ENCODE data around the gene LSM6.

The LSM6 gene

GRCh38 chr4:146186596-146186995 is 11.1 kb downstream of the LSM6 start:
- DNase-seq (ENCODE audit: low read depth), result no peak

DNA sequence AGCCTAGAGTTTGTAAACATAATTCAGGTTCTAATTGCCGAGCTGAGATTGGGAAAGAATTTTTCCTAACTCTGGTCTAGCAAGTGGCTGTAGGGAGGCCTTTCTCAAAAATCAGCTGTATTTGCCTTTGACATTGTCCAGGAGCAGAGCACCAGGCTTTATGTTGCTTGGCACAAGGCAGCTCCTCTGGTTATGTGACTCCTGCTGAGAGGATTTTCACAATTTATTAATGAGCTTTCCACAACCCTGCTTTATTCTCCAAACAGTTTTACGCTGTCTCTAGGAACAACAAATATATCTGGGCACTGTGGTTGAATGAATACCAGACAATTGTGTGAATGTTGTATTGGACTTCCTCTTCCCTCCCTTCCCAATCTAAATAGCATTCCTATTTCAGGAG is 14.9 kb downstream of the LSM6 start:
- no peak for DNase-seq (ENCODE audit: low read depth)

DNA sequence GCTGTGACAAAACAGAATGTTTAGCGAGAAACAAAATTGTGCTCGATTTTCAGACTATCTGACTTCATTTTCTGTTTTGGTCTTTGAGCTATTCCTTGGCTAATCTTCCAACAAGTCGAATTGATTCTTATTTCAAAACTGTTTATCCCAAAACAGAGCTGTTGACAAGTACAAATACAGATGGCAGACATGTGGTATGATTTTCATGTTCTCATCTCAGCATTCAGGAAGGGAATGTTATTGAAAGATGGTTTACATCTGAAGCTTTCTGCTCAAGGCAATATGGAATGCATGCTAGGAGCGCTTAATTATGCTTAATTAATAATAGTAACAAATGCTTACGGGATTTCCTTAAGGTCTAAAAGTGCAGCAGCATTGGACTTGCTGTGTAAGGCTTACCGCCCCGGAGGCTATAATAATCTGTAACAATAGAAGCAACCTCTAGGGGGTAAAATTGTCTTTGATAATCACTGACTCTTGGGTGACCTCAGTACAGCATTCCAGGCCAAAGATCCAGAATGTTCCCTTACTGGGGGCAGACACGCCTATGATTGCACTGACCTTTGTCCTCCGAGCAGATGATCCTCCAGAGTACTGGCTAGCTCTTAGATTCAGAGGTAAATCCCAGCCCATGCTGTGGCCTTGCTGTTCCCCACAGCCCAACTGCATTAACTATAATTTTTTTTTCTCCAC is 16.4 kb downstream of the LSM6 start:
- DNase-seq (ENCODE audit: low read depth), result peak; percentile 42

DNA sequence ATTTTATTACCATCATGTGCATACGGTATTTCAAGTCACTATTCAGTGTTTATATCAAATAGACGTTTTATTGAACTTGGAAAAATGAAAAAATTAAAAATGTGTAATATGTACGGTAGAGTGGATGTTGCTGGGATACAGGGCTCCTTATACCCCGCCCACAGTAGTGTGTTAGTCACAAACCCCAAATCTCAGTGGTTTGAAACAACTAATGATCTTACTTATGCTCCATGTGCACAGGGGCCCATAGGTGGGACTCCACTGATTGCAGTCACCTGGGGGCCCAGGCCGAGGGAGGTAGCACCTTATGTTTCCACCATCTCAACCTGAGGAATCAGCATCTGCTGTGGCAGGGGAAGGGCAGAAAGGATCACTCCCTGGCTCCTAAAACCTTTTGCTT is 18.1 kb downstream of the LSM6 start:
- DNase-seq (ENCODE audit: low read depth), result no peak

DNA sequence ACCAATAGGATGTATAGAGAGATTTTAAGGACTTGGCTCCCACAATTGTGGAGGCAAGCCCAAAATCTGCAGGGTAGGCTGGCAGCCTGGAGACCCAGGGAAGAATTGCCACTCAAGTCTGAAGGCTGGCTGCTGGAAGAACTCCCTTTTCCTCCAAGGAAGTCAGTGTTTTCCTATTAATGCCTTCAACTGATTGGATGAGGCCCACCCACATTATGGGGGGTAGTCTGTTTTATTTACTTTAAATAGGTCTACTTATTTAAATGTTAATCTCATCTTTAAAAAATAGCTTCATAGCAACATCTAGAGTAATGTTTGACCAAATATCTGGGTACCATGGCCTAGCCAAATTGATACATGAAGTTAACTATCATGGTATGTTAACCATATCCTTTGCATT is 18.7 kb downstream of the LSM6 start:
- no peak for DNase-seq (ENCODE audit: low read depth)

DNA sequence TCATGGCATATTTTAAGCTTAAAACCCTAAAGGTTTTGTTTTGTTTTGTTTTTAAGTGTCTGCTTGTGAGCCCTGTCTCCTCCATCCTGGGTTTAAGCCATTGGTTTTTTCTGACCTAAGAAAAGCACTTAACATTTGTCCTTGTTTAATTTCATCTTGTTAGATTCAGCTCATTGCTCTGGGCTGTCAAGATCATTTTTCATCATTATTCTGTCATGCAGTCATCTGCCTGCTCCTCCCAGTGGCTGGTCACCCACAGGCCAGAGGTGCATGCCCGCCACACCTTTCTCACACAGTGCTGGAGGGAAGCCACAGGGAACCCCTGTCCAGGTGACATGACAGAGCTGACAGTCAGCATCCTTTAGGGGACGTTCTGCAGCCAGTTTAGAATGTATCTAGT is 27.1 kb downstream of the LSM6 start:
- DNase-seq (ENCODE audit: low read depth), result no peak

- DNase-seq (ENCODE audit: low read depth), result no peak
Observed at GRCh38 chr4:146207410-146207809, 31.9 kb downstream of the LSM6 start.

- DNase-seq (ENCODE audit: low read depth), result no peak
Observed at GRCh38 chr4:146210890-146211289, 35.4 kb downstream of the LSM6 start.

- DNase-seq (ENCODE audit: low read depth), result no peak
Observed at GRCh38 chr4:146211440-146211839, 35.9 kb downstream of the LSM6 start.

- DNase-seq (ENCODE audit: low read depth), result no peak
Observed at GRCh38 chr4:146212781-146213180, 37.3 kb downstream of the LSM6 start.

DNA sequence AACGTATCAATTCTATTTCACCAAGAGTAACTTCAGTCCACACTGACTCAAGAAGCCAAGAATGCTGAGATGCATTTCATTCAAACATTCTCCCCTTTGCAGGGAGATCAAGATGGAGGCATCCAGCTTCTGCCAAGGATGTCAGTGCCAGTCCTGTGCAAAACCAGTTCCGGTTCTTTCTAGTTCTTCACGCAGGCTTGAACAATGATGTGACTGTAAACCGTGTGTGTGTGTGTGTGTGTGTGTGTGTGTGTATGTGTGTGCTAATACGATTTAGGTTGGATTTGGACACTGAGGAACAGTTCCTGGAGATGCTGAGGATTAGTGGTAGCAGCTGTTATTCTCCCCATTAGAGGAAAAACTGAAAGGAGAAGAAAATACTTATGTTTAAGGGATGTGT is 38.7 kb downstream of the LSM6 start, which contains the start of gene REELD1:
TSS of gene REELD1 (plus strand) at position 301 of the 400 bp plus-strand sequence. CDS start 2,415 bp downstream, outside the sequence.
- no peak for DNase-seq (ENCODE audit: low read depth)

- DNase-seq (ENCODE audit: low read depth), result no peak
Observed at GRCh38 chr4:146222313-146222712, 46.8 kb downstream of the LSM6 start.

DNA sequence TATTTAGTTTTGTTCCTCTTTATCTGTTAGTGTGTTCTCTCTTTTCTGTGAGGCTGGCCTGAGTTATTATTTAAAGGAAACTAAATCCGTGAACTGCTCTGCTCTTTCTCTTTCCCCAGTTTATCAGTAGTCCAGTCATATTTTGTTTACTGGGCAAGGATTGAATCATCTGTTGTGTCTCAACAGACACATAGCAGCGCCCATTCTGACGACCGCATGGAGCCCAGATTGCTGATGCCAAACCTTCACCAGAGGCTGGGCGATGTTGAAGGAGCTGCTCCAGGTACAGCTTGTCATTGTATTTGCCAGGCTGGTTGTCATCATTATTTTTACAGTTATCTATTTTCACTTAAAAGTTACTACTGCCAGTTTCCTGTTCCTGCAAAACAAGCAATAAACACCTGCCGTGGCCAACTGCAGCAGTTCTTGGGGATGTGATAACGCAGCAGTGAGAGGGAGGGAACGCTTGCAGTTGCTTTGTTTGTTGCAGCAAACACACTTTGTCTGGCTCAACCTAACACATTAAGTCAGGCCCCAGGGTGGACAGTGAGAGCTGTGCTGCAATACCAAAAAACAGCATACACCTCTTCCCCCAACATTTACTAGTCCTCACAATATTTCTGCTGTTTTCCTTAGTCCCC is 48.9 kb downstream of the LSM6 start:
- no peak for DNase-seq (ENCODE audit: low read depth)

DNA sequence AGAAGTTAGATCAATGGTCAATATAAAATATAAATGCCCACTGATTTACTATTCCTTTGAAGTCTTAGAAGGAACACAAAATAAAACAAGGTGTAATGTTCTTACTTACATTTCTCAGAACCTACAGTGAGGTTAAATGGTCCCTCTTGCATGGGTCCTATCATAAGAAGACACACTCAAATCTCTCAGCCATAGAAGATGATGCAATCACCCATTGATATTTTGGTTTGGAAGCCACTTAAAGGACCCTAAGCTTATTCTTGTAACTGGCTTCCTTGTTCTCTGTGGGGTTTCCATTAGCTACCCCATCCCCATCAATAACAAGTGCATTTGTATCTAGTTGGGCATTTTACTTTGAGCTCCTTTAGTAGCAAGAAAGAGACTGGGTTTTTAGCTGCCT is 53.9 kb downstream of the LSM6 start:
- DNase-seq (ENCODE audit: low read depth), result no peak

DNA sequence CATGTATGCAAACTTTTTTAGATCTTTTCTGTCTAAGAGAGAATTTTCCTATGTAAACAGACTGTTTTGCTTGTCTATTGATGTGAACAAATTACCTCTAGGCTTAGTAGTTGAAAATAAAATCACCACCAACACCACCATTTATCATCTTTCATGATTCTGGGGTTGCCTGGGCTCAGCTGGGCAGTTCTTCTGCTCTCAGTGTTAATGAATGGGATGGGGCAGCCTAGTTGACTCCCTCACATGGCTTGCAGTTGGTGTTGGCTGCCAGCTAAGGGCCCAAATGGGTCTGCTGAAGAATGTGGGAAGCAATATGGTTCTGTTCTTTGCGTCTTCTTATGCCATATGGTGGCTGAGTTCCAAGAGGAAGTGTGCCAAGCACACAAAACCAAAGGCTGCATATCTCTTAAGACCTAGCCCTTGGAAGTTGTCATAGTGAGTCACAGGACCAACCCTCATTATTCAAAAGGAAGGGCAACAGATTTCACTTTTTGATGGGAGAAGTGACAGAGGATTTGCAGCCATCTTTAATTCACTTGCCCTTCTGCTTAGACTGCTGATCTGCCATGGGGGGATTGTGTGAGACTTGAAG is 56.7 kb downstream of the LSM6 start:
- no peak for DNase-seq (ENCODE audit: low read depth)

DNA sequence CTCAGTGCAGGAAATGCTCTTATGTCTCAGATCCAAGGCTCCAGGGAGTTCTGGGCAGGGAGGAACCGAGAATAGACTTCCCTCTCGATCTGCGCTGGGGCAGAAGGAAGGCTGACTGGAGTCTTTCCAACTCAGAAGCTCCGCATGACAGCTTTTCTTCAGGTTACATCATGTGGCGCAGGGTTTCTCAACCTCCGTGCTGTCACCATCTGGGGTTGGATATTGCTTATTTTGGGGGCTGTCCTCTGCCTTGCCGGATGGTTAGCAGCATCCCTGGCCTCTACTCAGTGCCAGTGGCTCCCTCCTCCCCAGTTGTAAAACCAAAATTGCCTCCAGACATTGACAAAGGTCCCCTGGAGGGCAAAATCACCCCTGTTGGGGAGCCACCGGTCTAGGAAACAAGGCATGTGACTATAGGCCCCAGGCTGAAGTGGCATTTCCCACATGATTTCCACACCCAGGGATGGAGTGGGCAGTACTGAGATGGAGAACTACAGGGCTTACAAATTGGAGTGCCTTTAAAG is 60.2 kb downstream of the LSM6 start:
- peak; percentile 23 for DNase-seq (ENCODE audit: low read depth)

- DNase-seq (ENCODE audit: low read depth), result no peak
Observed at GRCh38 chr4:146236216-146236615, 60.7 kb downstream of the LSM6 start.

- no peak for DNase-seq (ENCODE audit: low read depth)
Observed at GRCh38 chr4:146237092-146237491, 61.6 kb downstream of the LSM6 start.

GRCh38 chr4:146238107-146238506 is 62.6 kb downstream of the LSM6 start:
- DNase-seq (ENCODE audit: low read depth), result no peak
